Liver (tissue), 3 donors: ENCODE measurements around the gene DCAKD.

Experiments
- JUND ChIP-seq, 2 donors: IDR thresholded peaks; 2 replicates each; pipeline ENCODE4 v1.6.1; 2016; ENCODE audit warnings: antibody characterized with exemption in 2 of 2
- SP1 ChIP-seq: IDR thresholded peaks from 2 replicates; pipeline ENCODE4 v1.6.1; 2018; ENCODE audit warnings: antibody characterized with exemption, mild to moderate bottlenecking
- TAF1 ChIP-seq: conservative IDR thresholded peaks from 2 replicates; pipeline ENCODE4 v1.6.1; 2016; ENCODE audit warnings: antibody characterized with exemption, mild to moderate bottlenecking
- TF ChIP-seq, protein P1 (sequence below): fragments of 150-350 bp; IDR thresholded peaks from 2 replicates; pipeline ENCODE4 v1.5.1; 2017; ENCODE audit warnings: improper control_type of control experiment, low read depth, low read length; ENCODE audit not compliant: missing input control
- TF ChIP-seq, protein P2 (sequence below): IDR thresholded peaks from 2 replicates; pipeline ENCODE4 v1.6.1; 2016; ENCODE audit warnings: antibody characterized with exemption, mild to moderate bottlenecking
- donor health status: healthy.
- donor health status: healthy.

DNA sequence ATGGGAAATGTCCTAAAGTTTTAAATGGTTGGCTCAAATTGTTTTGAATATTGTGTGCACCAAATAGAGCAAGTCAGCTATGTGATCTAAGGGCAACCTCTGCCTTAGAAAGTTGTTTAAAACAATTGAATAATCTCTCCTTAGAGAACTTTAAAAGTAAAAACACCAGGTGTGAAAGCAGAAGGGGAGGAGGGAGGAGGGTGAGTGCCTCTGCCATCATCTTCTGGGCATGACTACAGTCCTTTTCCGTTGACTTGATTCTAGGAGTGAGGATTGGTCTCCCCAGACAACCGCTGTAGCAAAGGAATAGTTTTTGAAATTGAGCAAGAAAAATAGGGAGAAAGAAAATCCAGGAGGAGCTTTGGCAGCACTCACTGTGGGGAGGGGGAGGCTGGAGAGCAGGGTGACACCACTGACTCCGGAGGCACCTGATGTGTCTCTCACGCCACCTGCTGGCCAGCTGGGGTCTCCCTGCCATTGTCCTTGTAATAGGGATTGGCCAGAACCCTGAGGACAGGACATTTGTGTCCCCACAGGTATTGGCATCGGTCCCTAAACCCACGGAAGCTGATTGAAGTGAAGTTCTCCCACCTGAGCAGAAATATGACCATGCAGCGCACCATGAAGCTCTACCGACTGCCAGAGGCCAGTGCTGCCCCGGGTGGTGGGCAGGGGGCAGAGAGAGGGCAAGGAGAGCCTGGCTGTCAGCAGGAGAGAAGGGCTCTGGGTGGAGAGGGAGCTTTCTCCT, 47.6 kb upstream of the DCAKD start:
- TF ChIP-seq SP1 (no peak), JUND (IDR thresholded peaks at IDR 0.05) (no peak), TAF1 (no peak)
- TF ChIP-seq, protein P1, sequence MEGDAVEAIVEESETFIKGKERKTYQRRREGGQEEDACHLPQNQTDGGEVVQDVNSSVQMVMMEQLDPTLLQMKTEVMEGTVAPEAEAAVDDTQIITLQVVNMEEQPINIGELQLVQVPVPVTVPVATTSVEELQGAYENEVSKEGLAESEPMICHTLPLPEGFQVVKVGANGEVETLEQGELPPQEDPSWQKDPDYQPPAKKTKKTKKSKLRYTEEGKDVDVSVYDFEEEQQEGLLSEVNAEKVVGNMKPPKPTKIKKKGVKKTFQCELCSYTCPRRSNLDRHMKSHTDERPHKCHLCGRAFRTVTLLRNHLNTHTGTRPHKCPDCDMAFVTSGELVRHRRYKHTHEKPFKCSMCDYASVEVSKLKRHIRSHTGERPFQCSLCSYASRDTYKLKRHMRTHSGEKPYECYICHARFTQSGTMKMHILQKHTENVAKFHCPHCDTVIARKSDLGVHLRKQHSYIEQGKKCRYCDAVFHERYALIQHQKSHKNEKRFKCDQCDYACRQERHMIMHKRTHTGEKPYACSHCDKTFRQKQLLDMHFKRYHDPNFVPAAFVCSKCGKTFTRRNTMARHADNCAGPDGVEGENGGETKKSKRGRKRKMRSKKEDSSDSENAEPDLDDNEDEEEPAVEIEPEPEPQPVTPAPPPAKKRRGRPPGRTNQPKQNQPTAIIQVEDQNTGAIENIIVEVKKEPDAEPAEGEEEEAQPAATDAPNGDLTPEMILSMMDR, result peak; percentile 90
- TF ChIP-seq, protein P2, sequence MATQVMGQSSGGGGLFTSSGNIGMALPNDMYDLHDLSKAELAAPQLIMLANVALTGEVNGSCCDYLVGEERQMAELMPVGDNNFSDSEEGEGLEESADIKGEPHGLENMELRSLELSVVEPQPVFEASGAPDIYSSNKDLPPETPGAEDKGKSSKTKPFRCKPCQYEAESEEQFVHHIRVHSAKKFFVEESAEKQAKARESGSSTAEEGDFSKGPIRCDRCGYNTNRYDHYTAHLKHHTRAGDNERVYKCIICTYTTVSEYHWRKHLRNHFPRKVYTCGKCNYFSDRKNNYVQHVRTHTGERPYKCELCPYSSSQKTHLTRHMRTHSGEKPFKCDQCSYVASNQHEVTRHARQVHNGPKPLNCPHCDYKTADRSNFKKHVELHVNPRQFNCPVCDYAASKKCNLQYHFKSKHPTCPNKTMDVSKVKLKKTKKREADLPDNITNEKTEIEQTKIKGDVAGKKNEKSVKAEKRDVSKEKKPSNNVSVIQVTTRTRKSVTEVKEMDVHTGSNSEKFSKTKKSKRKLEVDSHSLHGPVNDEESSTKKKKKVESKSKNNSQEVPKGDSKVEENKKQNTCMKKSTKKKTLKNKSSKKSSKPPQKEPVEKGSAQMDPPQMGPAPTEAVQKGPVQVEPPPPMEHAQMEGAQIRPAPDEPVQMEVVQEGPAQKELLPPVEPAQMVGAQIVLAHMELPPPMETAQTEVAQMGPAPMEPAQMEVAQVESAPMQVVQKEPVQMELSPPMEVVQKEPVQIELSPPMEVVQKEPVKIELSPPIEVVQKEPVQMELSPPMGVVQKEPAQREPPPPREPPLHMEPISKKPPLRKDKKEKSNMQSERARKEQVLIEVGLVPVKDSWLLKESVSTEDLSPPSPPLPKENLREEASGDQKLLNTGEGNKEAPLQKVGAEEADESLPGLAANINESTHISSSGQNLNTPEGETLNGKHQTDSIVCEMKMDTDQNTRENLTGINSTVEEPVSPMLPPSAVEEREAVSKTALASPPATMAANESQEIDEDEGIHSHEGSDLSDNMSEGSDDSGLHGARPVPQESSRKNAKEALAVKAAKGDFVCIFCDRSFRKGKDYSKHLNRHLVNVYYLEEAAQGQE, result no peak
